ENCODE data around the gene GAN. TPM values are rescaled to one million over a fixed set of nuclear protein-coding genes. Genes with fewer than 3 reads are reported as not detected.

Gene GAN
- total and polyA plus RNA-seq, 9 donors: 1.1 to 11.5 (median 9.0) TPM

DNA sequence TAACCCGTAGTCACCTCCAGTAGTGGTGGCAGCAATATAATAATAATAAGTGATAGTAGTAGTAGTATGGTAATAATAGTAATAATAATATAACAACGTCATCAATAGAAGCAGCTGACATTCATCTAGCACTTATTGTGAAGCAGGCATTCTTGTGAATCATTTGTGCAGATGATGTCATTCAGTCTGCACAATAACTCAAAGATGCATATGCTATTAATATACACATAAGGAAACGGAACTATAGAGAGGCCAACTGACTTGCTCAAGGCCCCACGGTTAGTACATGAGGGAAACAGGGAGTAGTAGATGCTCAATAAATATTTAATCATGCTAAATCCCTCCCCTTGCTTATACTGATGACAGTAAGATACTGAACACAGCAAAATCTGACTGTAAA, 35.4 kb upstream of the GAN start:
- H3K27me3 ChIP-seq: no peaks in the 10 kb centered on the region
- no peaks in the 10 kb centered on the region for H3K36me3 ChIP-seq
- no peak overlapping the region for H3K4me3 ChIP-seq
- H3K4me1 ChIP-seq (ENCODE audit: insufficient read depth): no peaks in the 10 kb centered on the region
- no peak for DNase-seq
- no peaks in the 10 kb centered on the region for H3K9me3 ChIP-seq
- TF ChIP-seq EP300 (IDR thresholded peaks at IDR 0.05): no peak
- TF ChIP-seq POLR2A (IDR thresholded peaks at IDR 0.05): no peak
- TF ChIP-seq, protein P1, sequence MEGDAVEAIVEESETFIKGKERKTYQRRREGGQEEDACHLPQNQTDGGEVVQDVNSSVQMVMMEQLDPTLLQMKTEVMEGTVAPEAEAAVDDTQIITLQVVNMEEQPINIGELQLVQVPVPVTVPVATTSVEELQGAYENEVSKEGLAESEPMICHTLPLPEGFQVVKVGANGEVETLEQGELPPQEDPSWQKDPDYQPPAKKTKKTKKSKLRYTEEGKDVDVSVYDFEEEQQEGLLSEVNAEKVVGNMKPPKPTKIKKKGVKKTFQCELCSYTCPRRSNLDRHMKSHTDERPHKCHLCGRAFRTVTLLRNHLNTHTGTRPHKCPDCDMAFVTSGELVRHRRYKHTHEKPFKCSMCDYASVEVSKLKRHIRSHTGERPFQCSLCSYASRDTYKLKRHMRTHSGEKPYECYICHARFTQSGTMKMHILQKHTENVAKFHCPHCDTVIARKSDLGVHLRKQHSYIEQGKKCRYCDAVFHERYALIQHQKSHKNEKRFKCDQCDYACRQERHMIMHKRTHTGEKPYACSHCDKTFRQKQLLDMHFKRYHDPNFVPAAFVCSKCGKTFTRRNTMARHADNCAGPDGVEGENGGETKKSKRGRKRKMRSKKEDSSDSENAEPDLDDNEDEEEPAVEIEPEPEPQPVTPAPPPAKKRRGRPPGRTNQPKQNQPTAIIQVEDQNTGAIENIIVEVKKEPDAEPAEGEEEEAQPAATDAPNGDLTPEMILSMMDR (IDR thresholded peaks at IDR 0.05): no peak
- intact Hi-C loops (cut with DNase I): no loop called here
- 36 to 51% (median 49%) methylated on average over 4 of the region's 4 CpGs for WGBS, 3 donors
- H3K27ac ChIP-seq: no peak overlapping the region

GRCh38 chr16:81280393-81280792, 34.4 kb upstream of the GAN start:
- 21 to 24% (median 23%) methylated on average over 3 of the region's 3 CpGs for WGBS, 3 donors
- TF ChIP-seq EP300 (IDR thresholded peaks at IDR 0.05) (no peak), POLR2A (IDR thresholded peaks at IDR 0.05) (no peak)
- TF ChIP-seq, protein P1 (IDR thresholded peaks at IDR 0.05): no peak
- no peak for DNase-seq
- no peaks in the 10 kb centered on the region for H3K9me3 ChIP-seq
- no peak overlapping the region for H3K27ac ChIP-seq
- no peaks in the 10 kb centered on the region for H3K27me3 ChIP-seq
- no peak overlapping the region for H3K4me3 ChIP-seq
- H3K36me3 ChIP-seq: no peaks in the 10 kb centered on the region
- intact Hi-C loops (cut with DNase I): no loop called here
- H3K4me1 ChIP-seq (ENCODE audit: insufficient read depth): no peaks in the 10 kb centered on the region

DNA sequence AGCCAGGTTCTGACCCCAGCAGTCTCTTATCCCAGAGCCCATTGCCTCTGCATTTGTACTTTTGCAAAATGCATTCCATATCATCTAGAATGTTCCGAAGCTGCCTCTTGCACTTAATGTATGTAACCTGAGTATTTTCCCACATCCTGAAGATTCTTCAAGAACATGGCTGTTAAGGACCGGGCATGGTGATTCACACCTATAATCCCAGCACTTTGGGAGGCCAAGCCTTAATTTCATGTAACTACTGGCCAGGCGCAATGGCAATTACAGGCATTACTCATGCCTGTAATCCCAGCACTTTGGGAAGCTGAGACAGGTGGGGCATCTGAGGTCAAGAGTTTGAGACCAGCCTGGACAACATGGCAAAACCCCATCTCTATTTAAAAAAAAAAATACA, 31.7 kb upstream of the GAN start:
- no peaks in the 10 kb centered on the region for H3K27me3 ChIP-seq
- DNase-seq: no peak
- no peak overlapping the region for H3K4me3 ChIP-seq
- H3K4me1 ChIP-seq (ENCODE audit: insufficient read depth): no peaks in the 10 kb centered on the region
- TF ChIP-seq, protein P1 (IDR thresholded peaks at IDR 0.05): no peak
- no peak for TF ChIP-seq EP300 (IDR thresholded peaks at IDR 0.05)
- no peak for TF ChIP-seq POLR2A (IDR thresholded peaks at IDR 0.05)
- H3K9me3 ChIP-seq: no peaks in the 10 kb centered on the region
- H3K36me3 ChIP-seq: no peaks in the 10 kb centered on the region
- WGBS, 3 donors: 92 to 97% (median 96%) methylated on average over 3 of the region's 3 CpGs
- H3K27ac ChIP-seq: no peak overlapping the region
- intact Hi-C loops (cut with DNase I): no loop called here

DNA sequence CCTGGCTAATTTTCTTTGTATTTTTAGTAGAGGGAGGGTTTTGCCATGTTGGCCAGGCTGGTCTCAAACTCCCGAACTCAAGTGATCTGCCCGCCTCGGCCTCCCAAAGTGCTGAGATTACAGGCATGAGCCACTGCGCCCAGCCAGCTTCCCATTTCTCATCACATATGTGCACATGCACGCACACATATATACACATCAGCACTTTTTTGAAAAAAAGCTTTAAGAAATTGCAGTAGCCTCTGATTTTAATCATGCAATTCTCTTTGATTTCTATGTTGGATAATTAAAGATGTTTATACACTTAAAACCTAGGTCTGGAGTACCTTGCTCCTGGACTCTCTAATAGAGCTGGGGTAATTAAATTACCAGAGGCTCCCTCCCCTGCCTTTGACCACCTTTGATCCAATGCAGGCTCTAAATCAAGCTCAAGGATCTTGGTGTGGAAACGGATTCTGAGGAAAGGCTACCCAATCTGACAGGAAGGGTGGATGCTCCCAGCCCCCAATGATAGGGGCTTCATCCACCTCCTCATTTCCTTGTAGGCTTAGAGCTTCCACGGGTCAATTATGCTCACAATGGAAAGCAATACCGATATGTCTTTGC, 29.7 kb upstream of the GAN start:
- H3K4me1 ChIP-seq (ENCODE audit: insufficient read depth): no peaks in the 10 kb centered on the region
- H3K9me3 ChIP-seq: no peaks in the 10 kb centered on the region
- no peaks in the 10 kb centered on the region for H3K36me3 ChIP-seq
- no peak overlapping the region for H3K27ac ChIP-seq
- H3K27me3 ChIP-seq: no peaks in the 10 kb centered on the region
- intact Hi-C loops (cut with DNase I): no loop called here
- H3K4me3 ChIP-seq: no peak overlapping the region
- no peak for DNase-seq
- 65 to 71% (median 65%) methylated on average over 8 of the region's 8 CpGs for WGBS, 3 donors
- TF ChIP-seq POLR2A (IDR thresholded peaks at IDR 0.05) (no peak), EP300 (IDR thresholded peaks at IDR 0.05) (no peak)
- TF ChIP-seq, protein P1 (IDR thresholded peaks at IDR 0.05): no peak
